ENCODE measurements around the gene PRR23E. TPM values are rescaled to one million over a fixed set of nuclear protein-coding genes. Genes with fewer than 3 reads are reported as not detected.

Gene PRR23E
- total RNA-seq, 1 experiment from 2014 or later = not detected

GRCh38 chr3:127161973-127162579 lies 30.9 kb upstream of the PRR23E start:
- in situ Hi-C loops (cut with HindIII; ENCODE audit: low pct_unique_long_range_greater_than_20kb, low sequenced_read_pairs) = no loop called here
- DNase-seq (ENCODE audit: low read depth) = no peak

GRCh38 chr3:127162947-127163645 lies 29.8 kb upstream of the PRR23E start:
- no peak for DNase-seq (ENCODE audit: low read depth)
- in situ Hi-C loops (cut with HindIII; ENCODE audit: low pct_unique_long_range_greater_than_20kb, low sequenced_read_pairs) = no loop called here

GRCh38 chr3:127164615-127165014 lies 28.3 kb upstream of the PRR23E start:
- no peak for DNase-seq (ENCODE audit: low read depth)
- in situ Hi-C loops (cut with HindIII; ENCODE audit: low pct_unique_long_range_greater_than_20kb, low sequenced_read_pairs) = no loop called here

GRCh38 chr3:127165036-127165435 lies 27.9 kb upstream of the PRR23E start:
- DNase-seq (ENCODE audit: low read depth) = no peak
- in situ Hi-C loops (cut with HindIII; ENCODE audit: low pct_unique_long_range_greater_than_20kb, low sequenced_read_pairs) = no loop called here

GRCh38 chr3:127165694-127166485 lies 27.0 kb upstream of the PRR23E start:
- no peak for DNase-seq (ENCODE audit: low read depth)
- in situ Hi-C loops (cut with HindIII; ENCODE audit: low pct_unique_long_range_greater_than_20kb, low sequenced_read_pairs) = no loop called here

GRCh38 chr3:127166501-127167065 lies 26.3 kb upstream of the PRR23E start:
- in situ Hi-C loops (cut with HindIII; ENCODE audit: low pct_unique_long_range_greater_than_20kb, low sequenced_read_pairs) = no loop called here
- DNase-seq (ENCODE audit: low read depth) = no peak

- in situ Hi-C loops (cut with HindIII; ENCODE audit: low pct_unique_long_range_greater_than_20kb, low sequenced_read_pairs) = no loop called here
- DNase-seq (ENCODE audit: low read depth) = no peak
These were observed 25.5 kb upstream of the PRR23E start for GRCh38 chr3:127167315-127168043.

- DNase-seq (ENCODE audit: low read depth) = no peak
- in situ Hi-C loops (cut with HindIII; ENCODE audit: low pct_unique_long_range_greater_than_20kb, low sequenced_read_pairs) = no loop called here
These were observed 24.7 kb upstream of the PRR23E start for GRCh38 chr3:127168271-127168670.

GRCh38 chr3:127170814-127171213 lies 22.1 kb upstream of the PRR23E start:
- in situ Hi-C loops (cut with HindIII; ENCODE audit: low pct_unique_long_range_greater_than_20kb, low sequenced_read_pairs) = no loop called here
- DNase-seq (ENCODE audit: low read depth) = no peak

GRCh38 chr3:127171320-127171719 lies 21.6 kb upstream of the PRR23E start:
- in situ Hi-C loops (cut with HindIII; ENCODE audit: low pct_unique_long_range_greater_than_20kb, low sequenced_read_pairs) = no loop called here
- no peak for DNase-seq (ENCODE audit: low read depth)

GRCh38 chr3:127171721-127172120 lies 21.2 kb upstream of the PRR23E start:
- in situ Hi-C loops (cut with HindIII; ENCODE audit: low pct_unique_long_range_greater_than_20kb, low sequenced_read_pairs) = no loop called here
- DNase-seq (ENCODE audit: low read depth) = no peak

GRCh38 chr3:127172211-127172610 lies 20.7 kb upstream of the PRR23E start:
- no peak for DNase-seq (ENCODE audit: low read depth)
- in situ Hi-C loops (cut with HindIII; ENCODE audit: low pct_unique_long_range_greater_than_20kb, low sequenced_read_pairs) = no loop called here

- DNase-seq (ENCODE audit: low read depth) = no peak
These were observed 20.0 kb upstream of the PRR23E start for GRCh38 chr3:127172781-127173515.

GRCh38 chr3:127173516-127174166 lies 19.3 kb upstream of the PRR23E start:
- in situ Hi-C loops (cut with HindIII; ENCODE audit: low pct_unique_long_range_greater_than_20kb, low sequenced_read_pairs) = no loop called here
- DNase-seq (ENCODE audit: low read depth) = no peak

More at GRCh38 chr3:127172781-127173515, 20.0 kb upstream of the PRR23E start:
- in situ Hi-C loops (cut with HindIII; ENCODE audit: low pct_unique_long_range_greater_than_20kb, low sequenced_read_pairs) = no loop called here

GRCh38 chr3:127174284-127174683 lies 18.6 kb upstream of the PRR23E start:
- DNase-seq (ENCODE audit: low read depth) = no peak
- in situ Hi-C loops (cut with HindIII; ENCODE audit: low pct_unique_long_range_greater_than_20kb, low sequenced_read_pairs) = no loop called here

GRCh38 chr3:127174715-127175140 lies 18.2 kb upstream of the PRR23E start:
- in situ Hi-C loops (cut with HindIII; ENCODE audit: low pct_unique_long_range_greater_than_20kb, low sequenced_read_pairs) = no loop called here
- DNase-seq (ENCODE audit: low read depth) = no peak

GRCh38 chr3:127175272-127175671 lies 17.7 kb upstream of the PRR23E start:
- in situ Hi-C loops (cut with HindIII; ENCODE audit: low pct_unique_long_range_greater_than_20kb, low sequenced_read_pairs) = no loop called here

More at GRCh38 chr3:127175272-127175671, 17.7 kb upstream of the PRR23E start:
- no peak for DNase-seq (ENCODE audit: low read depth)

Measured in Caki2 (cell line).